Measurements from ENCODE around the gene HMCN2. TPM values are rescaled to one million over a fixed set of nuclear protein-coding genes. Genes with fewer than 3 reads are reported as not detected.

The HMCN2 gene
- total RNA-seq (2021) (5.6 to 12.4 TPM (median 10.8 TPM) in 3 replicates), Bru-seq, nascent RNA (percentile 41 among the genes with signal in this experiment)
- long read RNA-seq, experiment 1, partial matches to known transcripts, result 5 of 17 reads
- long read RNA-seq, experiment 1, other reads (novel, unspliced or antisense), result 12 of 17 reads
- long read RNA-seq, experiment 2, partial matches to known transcripts, result 3 of 10 reads
- long read RNA-seq, experiment 2, other reads (novel, unspliced or antisense), result 7 of 10 reads
- long read RNA-seq, experiment 3, partial matches to known transcripts, result 1 of 1 reads
- long read RNA-seq, experiment 3, other reads (novel, unspliced or antisense), result 0 of 1 reads

DNA sequence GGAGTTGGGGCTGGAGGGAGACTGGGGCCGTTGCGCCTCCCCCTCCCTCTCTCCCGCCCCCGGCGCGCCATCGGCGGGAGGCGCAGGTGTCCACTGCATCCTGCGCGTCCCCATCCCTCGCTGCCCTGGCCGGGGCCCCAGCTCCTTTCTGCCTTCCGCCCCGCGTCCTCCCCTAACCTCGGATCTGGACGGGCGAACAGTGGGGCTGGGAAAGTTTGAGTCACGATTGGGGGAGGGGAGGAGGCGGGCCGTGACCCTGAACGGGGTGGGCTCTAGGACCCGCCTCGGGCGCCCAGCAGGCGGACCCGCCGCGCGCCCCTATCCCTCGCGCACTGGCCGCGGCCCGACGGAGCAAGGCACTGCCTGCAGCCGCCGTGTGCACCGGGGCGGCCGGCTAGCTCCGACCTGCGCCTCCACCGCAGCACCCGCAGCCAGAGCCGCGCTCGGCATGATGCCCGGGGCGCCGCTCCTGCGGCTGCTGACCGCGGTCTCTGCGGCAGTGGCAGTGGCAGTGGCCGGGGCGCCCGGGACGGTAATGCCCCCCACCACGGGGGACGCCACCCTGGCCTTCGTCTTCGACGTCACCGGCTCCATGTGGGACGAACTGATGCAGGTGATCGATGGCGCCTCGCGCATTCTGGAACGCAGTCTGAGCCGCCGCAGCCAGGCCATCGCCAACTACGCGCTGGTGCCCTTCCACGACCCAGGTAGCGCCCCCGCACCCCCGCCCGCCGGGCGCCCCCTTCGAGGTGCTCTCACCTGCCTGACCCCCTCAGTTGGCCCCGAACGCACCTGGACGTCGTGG lies at the start of gene HMCN2:
Gene HMCN2 (plus strand): TSS at position 330 of the 805 bp plus-strand sequence. CDS start 119 bp downstream, at position 449.
- Mint-ChIP-seq H3K4me3 (peak within 1 kb of the TSS; percentile 75), H3K9me3 (no peaks in the 10 kb centered on the region), H3K27me3 (ENCODE audit: low read depth) (peaks cover 34% of the 10 kb centered on the region), H3K4me1 (peaks cover 49% of the 10 kb centered on the region), H3K27ac (no peak within 1 kb of the TSS), H3K36me3 (no peaks in the 10 kb centered on the region)
- ATAC-seq (peak; percentile 74), DNase-seq (ENCODE audit: low spot score) (peak; percentile 70)
- POLR2A ChIA-PET, result interaction anchor here (0.6 kb wide), 2 partner anchors 16 to 70 kb away, joined by 4 read pairs; no protein-coding TSS in a partner anchor
- CTCF ChIA-PET, result interaction anchor here (0.7 to 3.6 kb wide), 7 partner anchors 22 to 1540 kb away, joined by 3 to 13 read pairs (median 4); no protein-coding TSS in a partner anchor
- peak; percentile 94 for TF ChIP-seq FOXP1 (CRISPR knock-in tag; IDR thresholded peaks at IDR 0.05; ENCODE audit: borderline replicate concordance)
- no peak for TF ChIP-seq ZNF512 (CRISPR knock-in tag; IDR thresholded peaks at IDR 0.05; ENCODE audit: borderline replicate concordance)
- TF ChIP-seq, protein P1, sequence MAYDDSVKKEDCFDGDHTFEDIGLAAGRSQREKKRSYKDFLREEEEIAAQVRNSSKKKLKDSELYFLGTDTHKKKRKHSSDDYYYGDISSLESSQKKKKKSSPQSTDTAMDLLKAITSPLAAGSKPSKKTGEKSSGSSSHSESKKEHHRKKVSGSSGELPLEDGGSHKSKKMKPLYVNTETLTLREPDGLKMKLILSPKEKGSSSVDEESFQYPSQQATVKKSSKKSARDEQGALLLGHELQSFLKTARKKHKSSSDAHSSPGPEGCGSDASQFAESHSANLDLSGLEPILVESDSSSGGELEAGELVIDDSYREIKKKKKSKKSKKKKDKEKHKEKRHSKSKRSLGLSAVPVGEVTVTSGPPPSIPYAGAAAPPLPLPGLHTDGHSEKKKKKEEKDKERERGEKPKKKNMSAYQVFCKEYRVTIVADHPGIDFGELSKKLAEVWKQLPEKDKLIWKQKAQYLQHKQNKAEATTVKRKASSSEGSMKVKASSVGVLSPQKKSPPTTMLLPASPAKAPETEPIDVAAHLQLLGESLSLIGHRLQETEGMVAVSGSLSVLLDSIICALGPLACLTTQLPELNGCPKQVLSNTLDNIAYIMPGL (CRISPR knock-in tag; IDR thresholded peaks at IDR 0.05), result no peak; the same call in 1 of the 2 replicates
- TF ChIP-seq, protein P2, sequence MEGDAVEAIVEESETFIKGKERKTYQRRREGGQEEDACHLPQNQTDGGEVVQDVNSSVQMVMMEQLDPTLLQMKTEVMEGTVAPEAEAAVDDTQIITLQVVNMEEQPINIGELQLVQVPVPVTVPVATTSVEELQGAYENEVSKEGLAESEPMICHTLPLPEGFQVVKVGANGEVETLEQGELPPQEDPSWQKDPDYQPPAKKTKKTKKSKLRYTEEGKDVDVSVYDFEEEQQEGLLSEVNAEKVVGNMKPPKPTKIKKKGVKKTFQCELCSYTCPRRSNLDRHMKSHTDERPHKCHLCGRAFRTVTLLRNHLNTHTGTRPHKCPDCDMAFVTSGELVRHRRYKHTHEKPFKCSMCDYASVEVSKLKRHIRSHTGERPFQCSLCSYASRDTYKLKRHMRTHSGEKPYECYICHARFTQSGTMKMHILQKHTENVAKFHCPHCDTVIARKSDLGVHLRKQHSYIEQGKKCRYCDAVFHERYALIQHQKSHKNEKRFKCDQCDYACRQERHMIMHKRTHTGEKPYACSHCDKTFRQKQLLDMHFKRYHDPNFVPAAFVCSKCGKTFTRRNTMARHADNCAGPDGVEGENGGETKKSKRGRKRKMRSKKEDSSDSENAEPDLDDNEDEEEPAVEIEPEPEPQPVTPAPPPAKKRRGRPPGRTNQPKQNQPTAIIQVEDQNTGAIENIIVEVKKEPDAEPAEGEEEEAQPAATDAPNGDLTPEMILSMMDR (IDR thresholded peaks at IDR 0.05), result no peak
- TF ChIP-seq ZNF219 (CRISPR knock-in tag; IDR thresholded peaks at IDR 0.05; ENCODE audit: borderline replicate concordance), result 0 out of 2 replicates have a peak, but pooled peaks have one; percentile 12
- TF ChIP-seq ATF1 (CRISPR knock-in tag; IDR thresholded peaks at IDR 0.05), result peak; percentile 86; the same call in 1 of the 2 replicates
- TF ChIP-seq ZNF423 (CRISPR knock-in tag; IDR thresholded peaks at IDR 0.05), result no peak
- no peak for TF ChIP-seq ZNF138 (CRISPR knock-in tag; conservative IDR thresholded peaks at IDR 0.05)
- peak; percentile 92 for TF ChIP-seq IRF1 (CRISPR knock-in tag; IDR thresholded peaks at IDR 0.05)
- peak; percentile 36; the same call in 1 of the 2 replicates for TF ChIP-seq ATF2 (CRISPR knock-in tag; IDR thresholded peaks at IDR 0.05; ENCODE audit: borderline replicate concordance, low read depth)
- TF ChIP-seq OVOL2 (CRISPR knock-in tag; IDR thresholded peaks at IDR 0.05; ENCODE audit: borderline replicate concordance), result no peak
- TF ChIP-seq ZNF121 (CRISPR knock-in tag; IDR thresholded peaks at IDR 0.05), result 0 out of 2 replicates have a peak, but pooled peaks have one; percentile 1
- no peak for TF ChIP-seq ZNF396 (CRISPR knock-in tag; IDR thresholded peaks at IDR 0.05; ENCODE audit: borderline replicate concordance)
- peak; percentile 91 for TF ChIP-seq E2F4 (CRISPR knock-in tag; IDR thresholded peaks at IDR 0.05; ENCODE audit: borderline replicate concordance, low read depth)
- peak; percentile 90 for TF ChIP-seq MYBL2 (CRISPR knock-in tag; IDR thresholded peaks at IDR 0.05)
- TF ChIP-seq MXD4 (CRISPR knock-in tag; IDR thresholded peaks at IDR 0.05; ENCODE audit: borderline replicate concordance), result no peak
- no peak; the same call in 1 of the 2 replicates for TF ChIP-seq ZNF232 (CRISPR knock-in tag; IDR thresholded peaks at IDR 0.05)
- TF ChIP-seq, protein P3, sequence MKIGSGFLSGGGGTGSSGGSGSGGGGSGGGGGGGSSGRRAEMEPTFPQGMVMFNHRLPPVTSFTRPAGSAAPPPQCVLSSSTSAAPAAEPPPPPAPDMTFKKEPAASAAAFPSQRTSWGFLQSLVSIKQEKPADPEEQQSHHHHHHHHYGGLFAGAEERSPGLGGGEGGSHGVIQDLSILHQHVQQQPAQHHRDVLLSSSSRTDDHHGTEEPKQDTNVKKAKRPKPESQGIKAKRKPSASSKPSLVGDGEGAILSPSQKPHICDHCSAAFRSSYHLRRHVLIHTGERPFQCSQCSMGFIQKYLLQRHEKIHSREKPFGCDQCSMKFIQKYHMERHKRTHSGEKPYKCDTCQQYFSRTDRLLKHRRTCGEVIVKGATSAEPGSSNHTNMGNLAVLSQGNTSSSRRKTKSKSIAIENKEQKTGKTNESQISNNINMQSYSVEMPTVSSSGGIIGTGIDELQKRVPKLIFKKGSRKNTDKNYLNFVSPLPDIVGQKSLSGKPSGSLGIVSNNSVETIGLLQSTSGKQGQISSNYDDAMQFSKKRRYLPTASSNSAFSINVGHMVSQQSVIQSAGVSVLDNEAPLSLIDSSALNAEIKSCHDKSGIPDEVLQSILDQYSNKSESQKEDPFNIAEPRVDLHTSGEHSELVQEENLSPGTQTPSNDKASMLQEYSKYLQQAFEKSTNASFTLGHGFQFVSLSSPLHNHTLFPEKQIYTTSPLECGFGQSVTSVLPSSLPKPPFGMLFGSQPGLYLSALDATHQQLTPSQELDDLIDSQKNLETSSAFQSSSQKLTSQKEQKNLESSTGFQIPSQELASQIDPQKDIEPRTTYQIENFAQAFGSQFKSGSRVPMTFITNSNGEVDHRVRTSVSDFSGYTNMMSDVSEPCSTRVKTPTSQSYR (CRISPR knock-in tag; IDR thresholded peaks at IDR 0.05), result peak; percentile 72
- no peak; the same call in 1 of the 2 replicates for TF ChIP-seq TEAD4 (CRISPR knock-in tag; IDR thresholded peaks at IDR 0.05)
- no peak for TF ChIP-seq CDX4 (CRISPR knock-in tag; IDR thresholded peaks at IDR 0.05; ENCODE audit: borderline replicate concordance)
- no peak for TF ChIP-seq GRHL2 (CRISPR knock-in tag; IDR thresholded peaks at IDR 0.05; ENCODE audit: insufficient replicate concordance, severe bottlenecking)
- TF ChIP-seq SMAD4 (CRISPR knock-in tag; IDR thresholded peaks at IDR 0.05), result no peak

Measured in WTC11 (cell line).